ENCODE data around the gene RAB23.
A peak's percentile ranks its signal among the peaks of the same experiment; 100 is the strongest.
"Not testable (repeated sequence)": the region's sequence is repeated elsewhere in the genome, so short reads cannot be mapped to it uniquely, and the experiment has no call there.

Gene RAB23

DNA sequence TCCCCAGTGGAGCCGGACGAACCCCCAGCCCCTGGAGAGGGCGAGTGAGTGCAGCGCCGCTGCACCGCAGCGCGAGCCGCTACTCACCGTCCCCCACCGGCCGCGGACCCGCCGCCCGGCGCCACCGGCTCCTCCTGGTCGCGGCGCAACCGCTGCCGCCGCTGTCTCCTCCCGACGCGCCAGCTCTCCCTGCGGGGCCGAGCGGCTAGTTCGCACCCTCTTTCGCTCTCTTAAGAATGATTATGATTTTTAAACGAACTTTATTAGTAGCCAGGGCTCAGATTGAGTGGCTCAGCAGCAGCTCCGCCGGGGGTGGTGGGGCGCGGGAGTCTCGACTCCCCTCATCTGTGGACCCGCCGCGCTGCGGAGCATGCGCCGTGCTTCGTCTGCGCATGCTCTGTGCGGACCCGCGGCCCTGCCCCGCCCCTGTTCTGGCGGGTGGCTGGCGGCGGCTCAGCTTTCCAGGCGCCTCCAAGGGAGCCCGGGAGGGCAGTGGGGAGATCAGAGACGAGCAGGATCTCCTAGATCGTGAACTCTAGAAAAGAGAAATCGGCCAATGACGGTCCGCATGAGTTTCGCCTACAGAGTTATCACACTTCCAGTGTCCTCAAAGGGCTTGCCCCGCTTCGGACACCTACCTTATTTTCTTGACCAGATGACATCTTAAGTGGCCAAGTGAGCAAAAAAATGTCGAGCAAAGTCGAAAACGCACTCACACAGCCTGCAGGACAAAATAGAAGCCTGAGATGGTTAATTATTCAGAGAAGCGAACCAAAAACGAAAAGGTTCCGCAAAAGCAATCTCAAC lies at the start of gene RAB23:
Gene RAB23 (minus strand): TSS at position 372 of the 807 bp plus-strand sequence. CDS start 11,927 bp downstream, outside the sequence.
- DNase-seq (ENCODE audit: low read depth): peak; percentile 75

- no peak for DNase-seq (ENCODE audit: low read depth)
These were observed 46.2 kb upstream of the RAB23 start for GRCh38 chr6:57268294-57268640.

- no peak for DNase-seq (ENCODE audit: low read depth)
These were observed 45.6 kb upstream of the RAB23 start for GRCh38 chr6:57267586-57268293.

DNA sequence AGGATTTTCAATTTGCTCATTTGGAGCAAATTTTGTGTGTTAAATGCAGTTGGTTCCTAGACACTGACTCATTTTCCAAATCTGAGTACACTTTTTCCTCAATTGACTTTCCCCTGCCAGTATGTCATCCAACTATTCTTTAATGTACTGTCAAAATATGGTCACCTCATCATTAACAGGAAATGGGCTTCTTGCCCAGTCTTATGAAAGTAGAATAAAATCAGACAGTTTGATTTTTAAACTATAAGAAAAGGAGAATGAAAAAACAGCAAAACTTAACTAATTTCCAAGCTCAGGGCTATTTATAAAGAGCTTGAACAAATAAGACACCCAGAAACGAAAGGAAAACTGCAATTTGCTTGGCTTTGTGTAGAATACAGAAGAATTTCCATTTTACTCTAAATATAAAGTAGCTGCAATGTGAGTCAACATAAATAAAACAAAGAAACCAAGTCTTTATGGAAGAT lies 43.7 kb upstream of the RAB23 start:
- no peak for DNase-seq (ENCODE audit: low read depth)

GRCh38 chr6:57263739-57264138 lies 41.6 kb upstream of the RAB23 start:
- no peak for DNase-seq (ENCODE audit: low read depth)

- no peak for DNase-seq (ENCODE audit: low read depth)
These were observed 41.0 kb upstream of the RAB23 start for GRCh38 chr6:57262901-57263694.

DNA sequence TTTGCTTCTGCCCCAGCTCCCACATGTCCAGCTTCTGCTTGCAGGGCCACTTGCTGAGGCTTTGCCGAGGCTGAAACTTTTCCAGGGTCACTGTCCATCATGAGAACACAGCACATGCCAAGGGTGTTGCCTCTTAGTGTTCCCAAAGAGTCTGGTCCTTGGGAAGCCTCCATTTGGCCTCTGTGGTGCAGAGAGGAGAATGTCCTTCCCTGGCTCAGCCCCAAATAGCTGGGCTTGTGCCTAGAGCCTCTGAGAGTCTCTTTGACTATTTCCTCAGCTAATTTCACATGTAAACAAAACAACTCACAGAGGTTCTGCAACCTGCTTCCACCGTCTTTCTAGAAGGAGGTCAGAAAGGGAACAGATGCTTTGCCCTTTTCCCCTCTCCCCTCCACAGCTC lies 40.4 kb upstream of the RAB23 start:
- DNase-seq (ENCODE audit: low read depth): no peak

GRCh38 chr6:57261926-57262325 lies 39.8 kb upstream of the RAB23 start:
- no peak for DNase-seq (ENCODE audit: low read depth)

DNA sequence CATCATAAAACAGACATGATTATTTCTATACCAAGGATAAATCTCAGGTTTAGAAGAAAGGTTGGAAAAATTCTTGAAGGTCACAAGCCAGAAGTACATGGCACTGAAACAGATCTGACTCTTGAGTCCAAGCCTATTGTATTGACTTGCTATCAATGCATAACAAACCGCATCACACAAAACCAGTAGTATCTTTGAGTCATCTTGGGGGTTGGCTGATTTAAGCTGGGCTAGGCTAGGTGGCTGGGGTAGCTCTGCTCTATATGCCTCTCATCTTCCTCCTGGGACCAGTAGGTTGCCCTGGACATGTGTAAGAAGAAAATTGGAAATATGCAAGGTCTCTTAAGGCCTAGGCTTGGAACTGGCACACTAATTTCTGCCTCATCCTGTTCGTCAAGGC lies 37.0 kb upstream of the RAB23 start:
- DNase-seq (ENCODE audit: low read depth): no peak

DNA sequence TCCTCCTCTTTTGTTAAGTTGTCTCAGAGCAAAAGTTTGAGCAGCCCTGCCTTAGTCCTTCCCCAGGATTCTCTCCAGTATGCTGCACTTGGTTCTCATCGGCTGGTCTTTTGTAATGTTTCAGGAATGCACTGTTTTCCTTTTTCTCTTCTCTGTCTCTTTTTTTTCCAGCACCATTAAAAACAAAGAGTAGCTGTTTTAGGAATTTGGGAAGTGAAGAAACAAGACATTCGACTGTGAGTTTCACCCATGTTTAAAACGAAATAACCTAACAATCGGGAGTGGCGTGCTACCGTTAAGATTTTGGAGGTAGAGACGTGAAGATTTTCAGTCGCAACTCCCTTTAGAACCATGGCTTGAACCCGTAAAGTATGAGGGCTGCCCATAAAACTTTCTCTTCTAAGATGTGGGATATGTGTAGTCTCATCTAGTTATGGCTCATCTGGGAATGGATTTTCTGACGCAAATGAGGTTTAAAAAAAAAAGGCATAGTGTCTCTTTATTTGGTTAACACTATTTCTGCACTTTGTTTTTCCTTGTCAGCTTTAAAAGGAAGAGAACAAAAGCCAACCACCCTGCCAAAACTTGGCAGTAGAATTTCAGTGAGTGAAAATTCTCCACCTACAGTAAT lies 35.9 kb upstream of the RAB23 start:
- no peak for DNase-seq (ENCODE audit: low read depth)

GRCh38 chr6:57256541-57256940 lies 34.4 kb upstream of the RAB23 start:
- no peak for DNase-seq (ENCODE audit: low read depth)

DNA sequence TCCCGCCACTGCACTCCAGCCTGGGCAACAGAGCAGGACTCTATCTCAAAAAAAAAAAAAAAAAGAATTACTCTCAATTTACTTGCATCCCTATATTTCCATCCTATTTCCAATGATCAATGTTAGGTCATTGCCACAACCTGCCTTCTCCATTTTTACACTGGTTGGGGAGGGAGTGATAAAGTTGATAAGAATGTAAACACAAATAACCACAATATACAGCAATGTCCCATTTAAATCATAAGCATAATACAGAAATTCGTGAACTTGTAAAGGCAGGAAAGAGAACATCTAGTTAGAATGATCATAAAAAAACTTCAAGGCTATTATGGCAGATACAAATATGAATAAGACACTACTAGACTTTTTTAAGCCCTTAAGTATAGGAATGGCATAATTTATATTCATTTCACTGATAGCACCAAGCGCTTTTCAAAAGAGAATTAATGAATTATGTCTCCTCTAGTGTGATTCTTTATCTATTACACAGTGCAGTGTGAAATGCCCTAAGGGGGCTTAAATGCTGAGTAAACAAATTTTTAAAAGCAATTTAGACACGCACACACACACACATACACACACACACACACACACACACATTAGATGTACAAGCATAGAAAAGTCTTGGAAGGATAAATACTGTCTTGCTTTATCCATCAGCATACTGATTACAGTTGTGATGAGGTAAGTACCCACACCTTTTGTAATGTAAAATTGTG lies 33.5 kb upstream of the RAB23 start:
- DNase-seq (ENCODE audit: low read depth): no peak

GRCh38 chr6:57254055-57254717 lies 32.1 kb upstream of the RAB23 start:
- no peak for DNase-seq (ENCODE audit: low read depth)

GRCh38 chr6:57252975-57253374 lies 30.9 kb upstream of the RAB23 start:
- DNase-seq (ENCODE audit: low read depth): no peak

DNA sequence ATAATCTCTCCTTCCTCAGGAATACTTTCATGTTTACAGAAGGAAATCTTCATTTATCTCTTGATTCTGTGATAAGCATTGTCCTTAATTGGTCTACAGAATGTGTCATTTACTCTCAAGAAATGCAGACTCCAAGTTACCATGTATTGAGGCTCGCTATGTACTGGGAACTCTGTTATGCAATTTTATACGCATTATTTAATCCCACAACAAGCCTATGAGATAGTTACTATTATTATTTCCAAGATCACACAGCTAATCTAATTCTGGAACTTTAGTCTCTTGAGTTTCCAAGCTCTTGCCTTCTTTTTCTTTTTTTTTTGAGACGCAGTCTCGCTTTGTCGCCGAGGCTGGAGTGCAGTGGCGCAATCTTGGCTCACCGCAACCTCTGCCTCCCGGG lies 30.0 kb upstream of the RAB23 start:
- no peak for DNase-seq (ENCODE audit: low read depth)

- no peak for DNase-seq (ENCODE audit: low read depth)
These were observed 28.2 kb upstream of the RAB23 start for GRCh38 chr6:57250348-57250747.

- no peak for DNase-seq (ENCODE audit: low read depth)
These were observed 26.3 kb upstream of the RAB23 start for GRCh38 chr6:57248311-57248895.

DNA sequence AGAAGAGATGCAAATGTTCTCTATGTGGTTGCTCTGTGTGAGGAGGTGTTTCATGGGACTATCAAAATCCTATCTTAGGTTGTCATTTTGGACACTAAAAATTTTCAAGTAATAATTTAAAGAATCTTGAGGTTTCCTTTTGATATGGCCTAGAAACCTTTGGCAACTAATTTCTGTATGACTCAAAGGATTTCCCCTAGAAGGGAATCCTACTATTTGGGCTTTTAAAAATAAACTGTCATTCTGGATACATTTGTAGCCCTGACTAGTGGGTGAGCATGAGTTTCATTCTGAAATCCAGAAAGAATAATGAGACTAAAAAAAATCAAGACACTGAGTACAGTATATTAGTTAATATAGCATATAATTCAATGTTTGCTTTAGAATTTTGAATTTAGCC lies 25.5 kb upstream of the RAB23 start:
- no peak for DNase-seq (ENCODE audit: low read depth)

DNA sequence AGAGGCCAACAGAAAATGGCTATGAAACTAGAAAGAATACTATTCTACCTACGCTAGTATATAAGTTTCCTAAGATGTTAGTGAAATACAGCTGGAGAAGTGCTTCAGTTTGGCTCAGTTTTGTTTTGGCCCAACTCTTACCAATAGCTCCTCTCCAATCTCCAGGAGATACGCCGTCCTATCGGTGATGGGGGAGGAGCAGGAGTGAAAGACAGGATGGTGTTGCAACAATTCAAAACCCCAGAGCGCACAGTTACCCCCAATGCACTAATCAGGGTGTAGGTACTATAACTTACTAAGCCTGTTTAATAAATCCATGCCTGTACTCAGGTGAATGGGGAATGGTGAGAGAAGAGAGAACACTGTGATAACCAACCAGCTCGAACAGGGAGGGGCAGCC lies 24.2 kb upstream of the RAB23 start:
- DNase-seq (ENCODE audit: low read depth): no peak

DNA sequence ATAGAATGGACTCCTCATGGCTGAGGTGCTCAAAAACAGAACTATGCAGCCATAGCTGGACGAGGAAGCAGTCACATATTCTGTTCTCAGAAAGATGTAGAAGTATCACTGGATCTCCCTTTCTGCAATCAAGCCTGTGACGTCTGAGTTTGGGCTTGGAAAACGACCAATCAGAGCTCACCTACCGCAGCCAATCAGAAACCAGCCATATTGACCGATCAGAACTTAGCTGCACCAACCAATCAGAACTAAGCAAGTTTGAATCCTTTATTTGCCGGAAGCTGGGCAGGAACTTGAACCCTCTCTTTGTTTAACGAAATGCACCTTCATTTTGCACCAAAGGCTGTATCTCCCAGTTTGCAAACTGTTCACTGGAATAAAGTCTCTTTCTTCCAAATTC lies 21.8 kb upstream of the RAB23 start:
- DNase-seq (ENCODE audit: low read depth): no peak

GRCh38 chr6:57243526-57243925 lies 21.4 kb upstream of the RAB23 start:
- DNase-seq (ENCODE audit: low read depth): not testable (repeated sequence)
